ENCODE results near the gene PCDHAC2.

The PCDHAC2 gene, protein sequence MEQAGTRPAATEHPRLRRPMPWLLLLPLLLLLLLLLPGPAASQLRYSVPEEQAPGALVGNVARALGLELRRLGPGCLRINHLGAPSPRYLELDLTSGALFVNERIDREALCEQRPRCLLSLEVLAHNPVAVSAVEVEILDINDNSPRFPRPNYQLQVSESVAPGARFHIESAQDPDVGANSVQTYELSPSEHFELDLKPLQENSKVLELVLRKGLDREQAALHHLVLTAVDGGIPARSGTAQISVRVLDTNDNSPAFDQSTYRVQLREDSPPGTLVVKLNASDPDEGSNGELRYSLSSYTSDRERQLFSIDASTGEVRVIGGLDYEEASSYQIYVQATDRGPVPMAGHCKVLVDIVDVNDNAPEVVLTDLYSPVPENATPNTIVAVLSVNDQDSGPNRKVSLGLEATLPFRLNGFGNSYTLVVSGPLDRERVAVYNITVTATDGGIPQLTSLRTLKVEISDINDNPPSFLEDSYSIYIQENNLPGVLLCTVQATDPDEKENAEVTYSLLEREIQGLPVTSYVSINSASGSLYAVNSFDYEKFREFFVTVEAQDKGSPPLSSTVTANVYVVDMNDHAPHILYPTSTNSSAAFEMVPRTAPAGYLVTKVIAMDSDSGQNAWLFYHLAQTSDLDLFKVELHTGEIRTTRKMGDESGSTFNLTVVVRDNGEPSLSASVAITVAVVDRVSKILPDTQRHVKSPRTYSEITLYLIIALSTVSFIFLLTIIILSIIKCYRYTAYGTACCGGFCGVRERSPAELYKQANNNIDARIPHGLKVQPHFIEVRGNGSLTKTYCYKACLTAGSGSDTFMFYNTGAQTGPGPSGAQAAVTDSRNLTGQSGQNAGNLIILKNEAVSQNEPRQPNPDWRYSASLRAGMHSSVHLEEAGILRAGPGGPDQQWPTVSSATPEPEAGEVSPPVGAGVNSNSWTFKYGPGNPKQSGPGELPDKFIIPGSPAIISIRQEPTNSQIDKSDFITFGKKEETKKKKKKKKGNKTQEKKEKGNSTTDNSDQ

DNA sequence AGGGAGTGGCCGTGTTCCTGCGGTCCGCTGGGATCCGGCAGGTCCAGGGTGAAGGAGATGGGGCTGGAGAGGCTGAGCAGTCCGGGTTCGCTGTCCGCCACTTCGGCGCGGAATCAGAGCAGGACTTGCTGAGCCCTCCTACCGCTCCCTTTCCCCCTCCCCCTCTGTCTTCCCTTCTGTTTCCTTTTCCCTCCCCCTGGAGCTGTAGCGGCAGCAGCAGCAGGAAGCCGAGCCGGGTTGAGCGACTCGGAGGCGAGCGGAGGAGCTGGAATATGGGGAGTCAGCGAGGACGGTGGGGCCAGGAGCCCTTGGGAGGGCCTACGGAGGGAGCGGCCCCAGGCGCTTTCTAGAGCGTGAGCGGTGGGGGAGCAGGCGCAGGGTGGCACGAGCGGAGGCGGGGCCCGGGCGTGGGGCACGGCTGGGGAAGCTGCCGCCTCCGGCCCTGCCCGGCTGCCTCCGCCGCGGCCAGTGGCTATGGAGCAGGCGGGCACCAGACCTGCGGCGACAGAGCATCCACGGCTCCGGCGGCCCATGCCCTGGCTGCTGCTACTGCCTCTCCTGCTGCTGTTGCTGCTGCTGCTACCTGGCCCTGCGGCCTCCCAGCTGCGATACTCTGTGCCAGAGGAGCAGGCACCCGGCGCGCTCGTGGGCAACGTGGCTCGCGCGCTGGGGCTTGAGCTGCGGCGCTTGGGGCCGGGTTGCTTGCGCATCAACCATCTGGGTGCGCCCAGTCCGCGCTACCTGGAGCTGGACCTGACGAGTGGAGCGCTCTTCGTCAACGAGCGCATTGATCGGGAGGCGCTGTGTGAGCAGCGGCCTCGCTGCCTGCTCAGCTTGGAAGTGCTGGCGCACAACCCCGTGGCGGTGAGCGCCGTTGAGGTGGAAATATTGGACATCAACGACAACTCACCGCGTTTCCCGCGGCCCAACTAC lies at the start of gene PCDHAC2:
Gene PCDHAC2 (plus strand): TSS at position 184 of the 933 bp plus-strand sequence. CDS start 291 bp downstream, at position 475.
- peak; percentile 27 for DNase-seq

DNA sequence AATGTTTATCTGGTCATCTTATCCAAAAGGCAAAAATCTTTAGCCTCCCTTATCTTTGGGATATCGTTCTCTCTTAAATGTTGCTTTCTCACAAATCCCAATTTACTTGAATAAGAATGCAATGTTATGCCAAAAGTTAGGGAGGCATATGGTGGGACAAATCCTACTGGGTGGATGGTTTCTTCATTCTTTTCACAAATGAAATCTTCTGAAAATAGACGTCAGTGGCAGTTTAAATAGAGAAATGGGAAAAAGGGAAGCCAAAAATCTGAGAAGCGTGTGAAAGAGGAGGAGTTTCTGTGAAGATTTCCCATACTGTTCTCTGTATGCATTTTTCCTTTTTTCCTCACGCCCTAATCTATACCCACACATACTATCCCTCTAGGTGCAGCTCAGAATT lies 42.7 kb upstream of the PCDHAC2 start:
- DNase-seq = no peak

DNA sequence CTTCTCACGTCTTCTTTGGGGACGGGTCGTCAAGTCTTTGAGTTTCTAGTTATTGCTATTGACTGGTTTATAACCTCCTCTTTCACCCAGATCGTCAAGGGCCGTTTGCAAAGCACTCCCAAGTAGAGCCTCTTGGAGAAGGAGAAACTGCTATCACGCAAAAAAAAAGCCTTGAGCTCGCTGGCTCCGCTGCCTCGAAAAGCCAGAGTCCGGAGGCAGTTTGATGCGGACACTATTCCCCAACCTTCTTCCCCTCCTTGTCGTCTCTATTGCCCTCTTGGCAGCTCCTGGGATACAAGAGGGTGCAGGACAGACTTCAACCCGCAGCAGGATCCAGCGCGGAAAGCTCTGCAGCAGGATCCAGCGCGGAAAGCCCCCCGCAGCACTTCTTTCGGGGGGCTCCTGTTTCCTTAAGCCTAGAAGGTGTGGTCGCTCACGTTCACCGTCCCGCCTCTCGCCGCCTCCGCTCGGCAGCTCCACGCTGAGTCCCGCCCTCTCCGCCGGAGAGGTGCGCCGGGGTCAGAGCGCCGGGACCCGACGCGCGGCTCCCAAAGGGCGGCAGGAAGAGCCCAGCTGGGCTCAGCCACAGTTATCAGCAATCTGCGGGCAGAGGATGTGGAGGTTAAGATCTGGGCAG lies 40.4 kb upstream of the PCDHAC2 start, which contains the start of gene PCDHAC1:
Gene PCDHAC1 (plus strand): TSS at position 494 of the 637 bp plus-strand sequence. CDS start 594 bp downstream, outside the sequence.
- DNase-seq = no peak

DNA sequence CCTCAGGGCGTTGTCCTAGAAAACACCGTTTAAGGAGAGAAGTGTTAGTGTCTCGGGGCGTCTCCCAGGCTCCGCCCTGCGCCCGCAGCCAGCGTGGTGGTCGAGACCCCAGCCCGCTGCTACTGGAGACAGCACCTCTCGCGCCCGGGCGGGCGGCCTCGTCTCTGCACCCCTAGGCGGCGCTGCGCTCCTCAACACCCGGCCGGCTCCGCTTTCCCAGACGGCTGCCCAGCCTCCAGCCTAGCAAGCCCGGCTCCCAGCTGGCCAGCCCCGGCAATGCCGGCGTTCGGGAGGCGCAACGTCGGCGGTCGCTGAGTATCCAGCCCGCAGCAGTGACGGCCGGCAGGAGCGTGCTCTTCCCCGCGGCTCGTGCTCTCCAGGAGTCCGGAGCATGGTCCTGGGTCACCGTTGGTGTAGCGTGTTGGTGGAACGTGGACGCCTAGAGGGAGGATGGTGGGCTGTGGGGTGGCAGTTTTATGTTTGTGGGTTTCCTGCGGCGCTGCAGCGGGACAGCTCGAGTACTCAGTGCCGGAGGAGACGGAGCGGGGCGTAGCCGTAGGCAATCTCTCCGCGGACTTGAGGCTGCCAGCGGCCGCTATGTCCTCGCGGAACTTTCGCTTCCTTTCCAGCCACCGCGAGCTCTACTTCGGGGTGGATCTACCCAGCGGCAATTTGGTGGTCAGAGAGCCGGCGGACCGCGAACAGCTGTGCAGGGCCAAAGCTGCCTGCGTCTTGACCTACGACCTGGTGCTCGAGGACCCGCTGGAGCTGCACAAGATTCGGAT lies 39.6 kb upstream of the PCDHAC2 start:
- DNase-seq = peak; percentile 57

DNA sequence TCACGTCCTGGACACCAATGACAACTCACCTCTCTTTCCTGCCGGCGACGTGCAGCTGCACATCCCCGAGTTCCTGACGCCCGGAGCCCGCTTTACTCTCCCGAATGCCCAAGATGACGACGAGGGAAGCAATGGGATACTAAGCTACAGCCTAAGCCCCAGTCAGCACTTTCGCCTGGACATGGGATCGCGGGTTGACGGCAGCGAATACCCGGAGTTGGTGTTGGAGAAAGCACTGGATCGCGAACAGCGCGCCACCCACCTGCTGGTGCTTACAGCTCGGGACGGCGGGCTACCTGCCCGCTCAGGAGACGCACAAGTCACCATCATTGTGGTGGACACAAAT lies 39.1 kb upstream of the PCDHAC2 start:
- DNase-seq = no peak

DNA sequence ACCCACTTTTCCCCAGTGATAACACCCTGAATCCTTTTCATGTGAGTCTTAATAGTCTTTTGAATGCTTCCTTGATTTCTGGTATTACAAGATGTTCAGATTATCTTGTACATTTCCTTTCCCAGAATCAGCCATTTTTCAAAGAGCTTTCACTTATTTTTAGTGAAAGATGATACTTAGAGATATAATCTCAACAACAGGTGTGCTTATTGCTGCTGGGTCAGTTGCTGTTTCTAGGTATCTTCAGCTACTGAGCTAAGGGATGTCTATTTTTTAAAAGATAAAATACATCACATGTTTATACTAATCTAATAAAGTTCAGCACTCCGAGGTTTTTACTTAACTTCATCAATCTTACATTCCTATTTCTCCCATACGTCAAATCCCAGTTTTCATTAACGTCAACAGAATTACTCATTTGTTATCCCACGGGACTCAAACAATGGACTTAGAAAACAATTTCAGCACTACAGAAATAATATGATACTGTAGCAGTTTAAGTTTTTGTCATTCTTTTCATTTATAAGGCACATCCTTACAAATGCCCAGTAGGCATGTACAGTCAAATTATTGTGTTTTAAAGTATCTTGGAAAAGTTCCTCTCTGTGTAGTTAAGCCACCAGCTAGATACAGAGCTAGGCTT lies 31.2 kb upstream of the PCDHAC2 start:
- DNase-seq = no peak

DNA sequence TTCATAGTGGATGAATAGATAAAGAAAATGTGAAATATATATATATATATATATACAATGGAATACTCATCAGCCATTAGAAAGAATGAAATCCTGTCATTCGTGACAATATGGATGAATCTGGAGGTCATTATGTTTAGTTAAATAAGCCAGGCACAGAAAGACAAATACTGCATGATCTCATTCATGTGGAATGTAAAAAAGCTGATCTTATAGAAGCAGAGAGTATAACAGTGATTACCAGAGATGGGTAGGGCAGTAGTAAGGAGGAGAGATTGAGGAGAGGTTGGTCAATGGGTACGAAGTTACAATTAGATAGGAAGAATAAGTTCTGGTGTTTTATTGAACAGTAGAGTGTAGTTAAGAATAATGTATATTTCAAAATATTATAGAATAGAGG lies 19.7 kb upstream of the PCDHAC2 start:
- DNase-seq = no peak

DNA sequence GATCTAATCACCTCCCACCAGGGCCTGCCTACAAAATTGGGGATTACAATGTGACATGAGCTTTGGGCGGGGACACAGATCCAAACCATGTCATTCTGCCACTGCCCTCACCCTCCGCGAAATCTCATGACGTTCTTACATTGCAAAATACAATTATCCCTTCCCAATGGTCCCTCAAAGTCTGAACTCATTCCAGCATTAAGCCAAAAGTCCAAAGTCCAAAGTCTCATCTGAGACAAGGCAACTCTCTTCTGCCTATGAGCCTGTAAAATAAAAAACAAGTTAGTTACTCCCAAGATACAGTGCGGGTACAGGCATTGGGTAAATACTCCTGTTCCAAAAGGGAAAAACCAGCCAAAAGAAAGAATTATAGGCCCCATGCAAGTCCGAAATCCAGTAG lies 14.6 kb upstream of the PCDHAC2 start:
- DNase-seq = no peak

DNA sequence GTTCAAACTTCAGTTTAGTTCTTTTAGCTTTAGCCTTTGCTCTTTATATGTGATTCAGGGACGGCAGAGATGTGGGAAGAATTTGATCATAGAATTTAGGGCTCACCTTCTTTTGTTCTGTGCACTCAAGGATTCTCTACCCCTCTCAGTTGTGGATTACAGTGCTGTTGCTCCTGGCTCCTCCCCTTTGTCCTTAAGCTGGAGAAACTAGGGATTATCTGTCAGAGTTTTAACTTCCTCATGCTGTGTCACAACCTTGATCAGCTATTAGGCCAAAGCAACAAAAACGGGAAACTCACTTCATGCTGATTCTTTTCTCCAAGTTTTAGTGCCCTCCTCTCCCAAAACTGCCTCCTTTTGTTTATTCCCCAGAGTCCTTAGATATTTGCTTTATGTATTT lies 13.0 kb upstream of the PCDHAC2 start:
- no peak for DNase-seq

DNA sequence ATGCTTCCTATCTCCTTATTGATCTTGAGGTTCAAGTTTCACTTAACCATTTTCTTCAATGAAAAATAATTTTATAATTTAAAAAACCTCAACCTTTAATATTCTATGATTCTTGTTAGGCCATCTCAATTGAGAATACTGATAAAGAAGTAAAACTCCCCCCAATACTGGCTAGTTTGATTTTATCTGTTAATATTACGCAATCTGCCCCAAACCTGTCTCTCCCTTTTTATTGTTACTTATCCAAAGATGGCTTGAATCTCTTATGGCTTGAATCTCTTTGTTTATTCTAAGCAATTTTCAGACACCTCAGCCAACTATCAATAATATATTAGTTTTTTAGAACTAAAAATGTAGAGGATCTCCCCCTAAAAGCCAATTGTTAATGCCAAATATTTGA lies 4.1 kb upstream of the PCDHAC2 start:
- DNase-seq = no peak

DNA sequence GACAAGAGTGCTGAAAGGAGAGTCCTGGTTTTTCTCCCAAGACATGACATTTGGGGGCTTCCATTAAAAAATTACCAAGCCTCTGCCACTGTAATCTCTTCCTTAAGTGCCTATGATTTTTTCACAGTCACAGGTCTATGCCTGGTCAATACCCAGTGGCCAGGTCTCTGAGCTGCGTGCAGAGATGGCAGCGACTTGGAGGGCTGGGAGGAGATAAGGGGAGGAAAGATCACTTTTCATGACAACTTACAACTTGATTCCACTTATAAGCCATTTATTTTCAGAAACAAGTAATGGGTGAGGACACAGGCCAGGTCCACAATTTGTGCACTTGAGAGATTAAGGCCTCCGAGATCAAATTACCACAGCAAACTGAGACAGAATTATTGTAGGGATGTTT lies 1.9 kb upstream of the PCDHAC2 start:
- DNase-seq = no peak

DNA sequence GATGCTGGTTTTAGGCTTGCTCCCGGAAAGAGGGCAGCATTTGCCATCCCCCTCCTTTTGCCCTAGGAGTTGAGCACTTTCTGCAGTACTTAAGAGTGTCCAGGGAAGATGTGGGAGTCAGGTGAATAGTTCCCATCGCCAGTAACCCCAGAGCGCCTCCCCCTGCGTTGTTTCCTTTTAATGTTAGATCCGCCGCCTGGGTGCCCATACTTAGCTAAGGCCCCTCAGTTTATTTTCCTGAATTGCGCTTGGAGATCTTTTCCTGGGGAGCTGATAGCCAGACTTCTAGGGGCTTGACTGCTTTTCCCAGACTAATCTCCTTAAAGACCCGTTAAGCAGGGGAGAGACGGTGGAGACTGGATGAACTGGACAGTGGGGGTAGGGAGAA lies 377 bp upstream of the PCDHAC2 start:
- no peak for DNase-seq

DNA sequence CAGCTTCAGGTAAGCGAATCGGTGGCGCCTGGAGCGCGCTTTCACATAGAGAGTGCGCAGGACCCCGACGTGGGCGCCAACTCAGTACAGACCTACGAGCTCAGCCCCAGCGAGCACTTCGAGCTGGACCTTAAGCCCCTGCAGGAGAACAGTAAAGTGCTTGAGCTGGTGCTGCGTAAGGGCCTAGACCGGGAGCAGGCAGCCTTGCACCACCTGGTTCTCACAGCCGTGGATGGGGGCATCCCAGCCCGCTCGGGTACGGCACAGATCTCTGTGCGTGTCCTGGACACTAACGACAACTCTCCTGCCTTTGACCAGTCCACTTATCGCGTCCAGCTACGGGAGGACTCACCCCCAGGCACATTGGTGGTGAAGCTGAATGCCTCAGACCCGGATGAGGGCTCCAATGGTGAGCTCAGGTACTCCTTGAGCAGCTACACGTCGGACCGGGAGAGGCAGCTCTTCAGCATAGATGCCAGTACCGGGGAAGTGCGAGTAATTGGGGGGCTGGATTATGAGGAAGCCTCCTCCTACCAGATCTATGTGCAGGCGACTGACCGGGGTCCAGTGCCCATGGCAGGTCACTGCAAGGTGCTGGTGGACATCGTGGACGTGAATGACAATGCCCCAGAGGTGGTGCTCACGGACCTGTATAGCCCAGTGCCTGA lies 1.1 kb downstream of the PCDHAC2 start:
- no peak for DNase-seq

DNA sequence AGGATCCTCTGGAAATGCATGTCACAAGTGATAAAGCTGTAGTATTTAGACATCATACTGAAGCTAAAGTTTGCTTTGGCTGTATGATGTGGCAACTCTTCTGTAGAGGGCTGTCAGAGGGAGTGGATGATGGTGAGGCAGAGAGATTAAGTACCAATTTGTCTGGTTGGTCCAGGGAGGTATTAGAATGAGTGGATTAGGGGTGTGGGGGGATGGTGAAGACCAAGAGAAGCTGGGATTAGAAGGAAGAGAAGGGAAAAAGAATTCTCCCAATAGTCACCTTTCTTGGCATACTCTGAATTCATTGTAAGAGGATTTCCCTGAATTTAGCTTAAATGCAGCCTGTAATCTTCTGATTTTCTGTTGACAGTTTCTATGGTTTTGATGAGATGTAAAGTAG lies 3.6 kb downstream of the PCDHAC2 start:
- DNase-seq = no peak

DNA sequence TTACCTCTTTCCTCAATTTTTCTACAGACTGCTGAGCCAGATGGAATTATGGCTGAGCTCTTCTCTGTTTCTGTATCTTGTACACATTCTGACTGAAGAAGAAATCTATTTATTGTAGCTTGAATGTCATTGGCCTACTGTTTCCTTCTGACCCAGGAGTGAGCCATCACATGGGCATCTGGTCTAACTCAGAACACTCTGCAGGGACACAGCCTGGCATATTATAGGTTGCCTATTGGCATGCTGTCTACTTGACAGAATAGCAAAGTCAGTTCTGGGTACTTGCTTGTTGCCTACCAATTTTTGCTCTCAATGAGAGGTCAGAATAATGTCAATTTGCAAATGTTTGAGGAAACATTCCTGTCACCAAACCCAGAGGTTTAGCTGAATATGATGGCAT lies 7.3 kb downstream of the PCDHAC2 start:
- DNase-seq = no peak

DNA sequence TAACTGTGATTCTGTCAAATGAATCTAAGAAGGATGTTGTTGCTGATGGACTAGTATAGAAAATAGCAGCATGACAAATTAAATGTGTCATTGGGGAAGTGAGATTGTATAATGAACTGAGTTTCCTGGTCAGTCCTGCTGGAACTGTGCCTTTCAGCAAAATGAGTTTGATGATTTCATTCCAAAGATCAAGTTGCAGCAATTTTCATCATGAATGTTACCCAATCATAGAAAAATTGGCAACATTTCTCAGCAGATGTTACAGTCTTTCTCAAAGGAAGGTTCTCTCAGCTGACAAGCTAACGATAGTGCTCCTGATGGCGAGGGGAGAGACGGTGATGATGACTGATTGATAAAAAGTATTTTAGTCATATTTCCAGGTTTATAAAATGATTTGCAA lies 10.7 kb downstream of the PCDHAC2 start:
- DNase-seq = peak; percentile 65

DNA sequence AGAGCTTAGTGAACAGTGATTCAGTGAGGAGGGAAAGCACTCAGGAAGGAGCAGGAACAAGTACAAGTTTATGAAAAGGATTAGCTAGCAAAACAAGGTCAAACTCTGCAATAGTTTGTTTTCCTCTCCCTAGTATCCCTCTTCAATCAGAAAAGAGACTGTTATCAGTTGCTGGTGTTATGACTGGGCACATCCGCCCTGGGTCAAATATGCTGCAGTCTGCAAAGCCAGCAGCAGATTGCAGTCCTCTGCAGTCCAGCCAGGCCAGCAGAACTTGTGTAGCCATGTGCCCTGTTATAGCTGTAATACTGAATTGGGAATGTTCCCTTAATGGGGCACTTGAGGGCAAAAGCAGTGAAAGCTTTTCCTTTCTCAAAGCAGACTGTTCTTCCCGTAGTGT lies 12.0 kb downstream of the PCDHAC2 start:
- no peak for DNase-seq

DNA sequence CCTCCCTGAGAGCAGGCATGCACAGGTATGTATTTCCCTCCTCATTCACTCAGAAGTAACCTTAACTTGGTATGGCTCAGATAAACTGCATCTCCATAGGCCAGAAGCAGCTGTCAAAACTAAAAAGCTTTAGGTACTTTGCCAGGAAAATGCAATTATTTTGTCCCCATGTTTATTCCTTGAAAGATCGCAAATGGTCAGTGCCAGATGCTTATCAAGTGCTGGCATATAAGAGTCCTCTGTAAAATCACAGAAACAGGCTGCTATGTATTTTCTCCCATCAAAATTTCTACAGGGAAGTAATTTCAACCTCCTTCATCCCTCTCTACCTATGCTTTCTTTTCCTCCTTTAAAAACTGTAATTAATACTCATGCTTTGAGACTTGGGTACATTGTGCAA lies 12.7 kb downstream of the PCDHAC2 start:
- DNase-seq = no peak

DNA sequence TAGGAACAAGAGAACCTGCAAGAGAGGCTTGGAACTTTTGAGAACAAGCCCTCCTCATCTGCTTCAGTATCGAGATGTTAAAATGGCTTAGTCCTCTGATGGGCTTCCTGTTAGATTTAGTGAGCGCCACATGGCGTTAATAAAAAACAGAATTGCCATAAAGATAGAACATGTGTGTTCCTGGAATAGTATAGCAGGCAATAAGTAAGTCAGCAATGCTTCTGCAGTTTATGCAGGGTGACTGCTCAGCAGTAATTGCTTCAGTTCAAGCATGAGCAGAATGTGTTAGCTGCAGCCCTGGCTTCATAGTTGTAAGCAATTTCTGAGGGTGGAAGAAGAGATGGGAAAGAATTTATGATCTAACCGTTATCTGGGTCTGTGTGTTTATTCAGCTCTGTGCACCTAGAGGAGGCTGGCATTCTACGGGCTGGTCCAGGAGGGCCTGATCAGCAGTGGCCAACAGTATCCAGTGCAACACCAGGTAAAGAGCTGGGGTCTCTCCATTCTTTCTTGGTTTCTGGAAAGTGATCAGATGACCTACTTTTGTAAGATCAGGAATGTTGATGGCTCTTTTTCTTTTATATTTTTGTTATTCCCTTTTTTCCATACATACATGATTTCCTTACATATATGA lies 15.9 kb downstream of the PCDHAC2 start:
- DNase-seq = no peak

DNA sequence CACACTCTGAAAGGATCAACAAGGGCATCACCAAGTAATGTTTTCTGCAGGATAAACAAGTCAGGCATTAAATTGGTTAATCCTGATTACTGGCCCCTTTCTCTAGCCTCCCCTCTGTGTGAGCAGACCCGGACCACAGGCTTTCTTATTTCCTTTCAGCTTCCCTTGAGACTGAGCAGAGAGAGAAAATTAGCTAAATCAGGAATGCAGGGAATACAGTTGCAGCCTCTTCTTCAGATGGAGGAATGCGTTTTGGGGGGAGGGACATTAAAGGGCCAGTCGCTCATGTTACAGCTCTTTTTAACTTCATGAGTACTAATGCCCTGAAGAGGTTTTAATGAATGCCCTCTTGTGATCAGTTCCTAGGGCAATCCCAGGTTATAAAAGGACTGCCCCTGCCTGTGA lies 19.8 kb downstream of the PCDHAC2 start:
- DNase-seq = no peak
